OCI-LY3 (cell line): ENCODE results near the gene FRS3.

Source experiments
- H2AFZ ChIP-seq: fragments of 200-600, 300-600 bp; shearing (Covaris generic); 2 replicates; pipeline ENCODE4 v1.6.0; 2014; ENCODE audit warnings: antibody characterized with exemption, low read depth, low read length
- H3K27ac ChIP-seq: fragments of 200-600, 300-600 bp; sonication (generic); 2 replicates; pipeline ENCODE4 v1.5.1; 2014; ENCODE audit warnings: mild to moderate bottlenecking, low read length, moderate library complexity, mixed read lengths
- H3K27me3 ChIP-seq: fragments of 200-600, 300-600 bp; sonication (generic); 2 replicates; pipeline ENCODE4 v1.6.1; 2014; ENCODE audit warnings: low read depth, low read length, mixed read lengths
- H3K36me3 ChIP-seq: fragments of 200-600, 300-600 bp; sonication (generic); replicated peaks from 2 replicates; pipeline ENCODE3; 2014; ENCODE audit warnings: low read depth, low read length, mixed read lengths
- H3K4me1 ChIP-seq: fragments of 300-600, 200-600 bp; sonication (generic); 2 replicates; pipeline ENCODE4 v1.6.1; 2014; ENCODE audit warnings: low read length, mixed read lengths
- H3K4me2 ChIP-seq: fragments of 200-600, 300-600 bp; sonication (generic); 2 replicates; pipeline ENCODE4 v1.6.1; 2014; ENCODE audit warnings: low read length, mixed read lengths
- H3K4me3 ChIP-seq: fragments of 300-600, 200-600 bp; sonication (generic); 2 replicates; pipeline ENCODE4 v1.5.1; 2014; ENCODE audit warnings: antibody characterized with exemption, mild to moderate bottlenecking, low read length, moderate library complexity
- H3K79me2 ChIP-seq: fragments of 300-600, 200-600 bp; shearing (Covaris generic); 2 replicates; pipeline ENCODE4 v1.6.1; 2014; ENCODE audit warnings: mild to moderate bottlenecking, low read length, mixed read lengths
- H3K9ac ChIP-seq: fragments of 300-600, 200-600 bp; shearing (Covaris generic); 2 replicates; pipeline ENCODE4 v1.6.0; 2014; ENCODE audit warnings: mild to moderate bottlenecking, low read length, moderate library complexity
- H3K9me3 ChIP-seq: fragments of 200-600, 300-600 bp; shearing (Covaris generic); 2 replicates; pipeline ENCODE4 v1.6.1; 2014; ENCODE audit warnings: low read length, mixed read lengths; ENCODE audit not compliant: insufficient read depth
- H4K20me1 ChIP-seq: fragments of 200-600, 300-600 bp; sonication (generic); 2 replicates; pipeline ENCODE4 v1.6.1; 2016; ENCODE audit warnings: low read length, mixed read lengths; ENCODE audit not compliant: insufficient read depth
- EZH2phosphoT487 ChIP-seq: fragments of 200-600 bp; shearing (Covaris generic); IDR thresholded peaks from 2 replicates; pipeline ENCODE4 v1.6.1; 2018; ENCODE audit warnings: antibody characterized with exemption, mixed run types, low read depth
- TF ChIP-seq, protein P1 (sequence below): fragments of 200-600, 300-600 bp; sonication (generic); IDR thresholded peaks from 2 replicates; pipeline ENCODE4 v1.5.1; 2014; ENCODE audit warnings: antibody characterized with exemption, low read length, low read depth

Gene FRS3

DNA sequence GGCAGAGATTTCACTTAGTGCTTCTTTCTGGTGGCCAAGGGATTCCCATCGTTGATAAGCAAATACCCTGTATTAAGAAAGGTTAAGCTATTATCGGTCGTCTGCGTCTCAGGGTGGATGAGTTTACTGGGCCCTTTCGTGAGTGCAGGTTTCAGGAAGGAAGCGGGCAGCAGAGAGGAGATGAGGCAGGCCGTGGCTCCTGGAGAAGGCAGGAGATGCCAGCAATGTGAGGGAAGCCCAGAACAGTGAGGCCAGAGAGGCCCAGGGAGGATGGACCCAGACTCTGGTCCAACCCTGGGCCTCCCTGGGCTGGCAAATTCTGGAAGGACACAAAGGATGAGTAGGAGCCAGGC lies 55.5 kb downstream of the FRS3 start:
- no peaks in the 10 kb centered on the region for H3K9me3 ChIP-seq
- H3K79me2 ChIP-seq = peaks cover 100% of the 10 kb centered on the region
- TF ChIP-seq EZH2phosphoT487 = no peak
- TF ChIP-seq, protein P1, sequence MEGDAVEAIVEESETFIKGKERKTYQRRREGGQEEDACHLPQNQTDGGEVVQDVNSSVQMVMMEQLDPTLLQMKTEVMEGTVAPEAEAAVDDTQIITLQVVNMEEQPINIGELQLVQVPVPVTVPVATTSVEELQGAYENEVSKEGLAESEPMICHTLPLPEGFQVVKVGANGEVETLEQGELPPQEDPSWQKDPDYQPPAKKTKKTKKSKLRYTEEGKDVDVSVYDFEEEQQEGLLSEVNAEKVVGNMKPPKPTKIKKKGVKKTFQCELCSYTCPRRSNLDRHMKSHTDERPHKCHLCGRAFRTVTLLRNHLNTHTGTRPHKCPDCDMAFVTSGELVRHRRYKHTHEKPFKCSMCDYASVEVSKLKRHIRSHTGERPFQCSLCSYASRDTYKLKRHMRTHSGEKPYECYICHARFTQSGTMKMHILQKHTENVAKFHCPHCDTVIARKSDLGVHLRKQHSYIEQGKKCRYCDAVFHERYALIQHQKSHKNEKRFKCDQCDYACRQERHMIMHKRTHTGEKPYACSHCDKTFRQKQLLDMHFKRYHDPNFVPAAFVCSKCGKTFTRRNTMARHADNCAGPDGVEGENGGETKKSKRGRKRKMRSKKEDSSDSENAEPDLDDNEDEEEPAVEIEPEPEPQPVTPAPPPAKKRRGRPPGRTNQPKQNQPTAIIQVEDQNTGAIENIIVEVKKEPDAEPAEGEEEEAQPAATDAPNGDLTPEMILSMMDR = no peak
- H3K4me1 ChIP-seq = peaks cover 74% of the 10 kb centered on the region
- peak overlapping the region; percentile 76 for H3K4me3 ChIP-seq
- H4K20me1 ChIP-seq = peaks cover 94% of the 10 kb centered on the region
- H3K27ac ChIP-seq = peak overlapping the region; percentile 83
- H2AFZ ChIP-seq = no peak overlapping the region
- H3K4me2 ChIP-seq = peak overlapping the region; percentile 98
- peak overlapping the region; percentile 84 for H3K9ac ChIP-seq
- peaks cover 25% of the 10 kb centered on the region for H3K36me3 ChIP-seq
- no peaks in the 10 kb centered on the region for H3K27me3 ChIP-seq

DNA sequence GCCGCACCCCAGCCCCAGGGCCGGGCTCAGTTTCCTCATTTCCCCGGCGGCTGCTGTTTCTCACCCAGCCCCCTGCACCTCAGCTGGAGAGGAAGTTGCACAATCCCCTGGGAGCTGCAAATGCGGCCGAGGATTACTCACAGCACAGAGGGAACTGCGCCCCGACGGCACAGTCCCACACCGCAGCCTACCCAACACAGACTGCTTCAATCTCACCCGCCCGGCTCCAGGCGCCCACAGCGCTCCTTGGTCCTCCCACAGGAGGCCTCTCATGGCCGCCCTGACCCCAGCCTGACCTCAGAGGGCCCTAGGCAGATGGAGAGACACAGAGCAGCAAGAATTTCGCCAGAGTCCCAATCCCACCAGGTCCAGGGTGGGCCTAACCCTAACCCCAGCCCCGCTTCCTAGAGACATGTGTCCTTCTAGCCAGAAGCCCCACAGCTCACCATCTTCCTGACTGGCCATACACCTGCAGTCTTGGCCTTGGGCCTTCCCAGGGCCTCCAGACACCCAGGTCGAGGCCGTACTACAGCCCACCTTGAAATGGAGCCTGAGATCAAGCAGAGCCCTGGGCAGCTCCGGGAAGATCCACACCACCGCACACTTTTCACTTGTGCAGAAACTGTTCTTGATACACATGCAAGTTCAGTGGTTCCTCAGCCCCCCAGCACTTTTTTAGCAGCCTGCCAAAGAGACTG lies 56.0 kb downstream of the FRS3 start:
- no peak overlapping the region for H2AFZ ChIP-seq
- peaks cover 23% of the 10 kb centered on the region for H3K36me3 ChIP-seq
- peak overlapping the region; percentile 76 for H3K4me3 ChIP-seq
- H3K27me3 ChIP-seq = no peaks in the 10 kb centered on the region
- H4K20me1 ChIP-seq = peaks cover 92% of the 10 kb centered on the region
- no peaks in the 10 kb centered on the region for H3K9me3 ChIP-seq
- H3K4me2 ChIP-seq = peak overlapping the region; percentile 98
- peak overlapping the region; percentile 83 for H3K27ac ChIP-seq
- peak overlapping the region; percentile 84 for H3K9ac ChIP-seq
- H3K79me2 ChIP-seq = peaks cover 100% of the 10 kb centered on the region
- TF ChIP-seq, protein P1 = no peak
- TF ChIP-seq EZH2phosphoT487 = no peak
- peaks cover 72% of the 10 kb centered on the region for H3K4me1 ChIP-seq

- Histone ChIP-seq H3K4me1 (peaks cover 77% of the 10 kb centered on the region), H3K9me3 (no peaks in the 10 kb centered on the region), H3K27ac (peak overlapping the region; percentile 83), H3K4me3 (peak overlapping the region; percentile 76), H3K9ac (peak overlapping the region; percentile 84), H3K36me3 (peaks cover 21% of the 10 kb centered on the region), H2AFZ (no peak overlapping the region), H3K4me2 (peak overlapping the region; percentile 98), H4K20me1 (peaks cover 91% of the 10 kb centered on the region), H3K79me2 (peaks cover 100% of the 10 kb centered on the region), H3K27me3 (no peaks in the 10 kb centered on the region)
- TF ChIP-seq EZH2phosphoT487 = no peak
- TF ChIP-seq, protein P1 = no peak
These were observed 56.7 kb downstream of the FRS3 start for GRCh38 chr6:41722969-41723529.

GRCh38 chr6:41721414-41721813 lies 58.3 kb downstream of the FRS3 start:
- H3K27me3 ChIP-seq = no peaks in the 10 kb centered on the region
- H3K4me1 ChIP-seq = peaks cover 94% of the 10 kb centered on the region
- H3K36me3 ChIP-seq = peaks cover 18% of the 10 kb centered on the region
- H3K4me3 ChIP-seq = 0 out of 2 replicates have a peak overlapping the region, but pooled peaks have one; percentile 2
- TF ChIP-seq, protein P1 = no peak
- TF ChIP-seq EZH2phosphoT487 = no peak
- H3K27ac ChIP-seq = peak overlapping the region; percentile 15
- H4K20me1 ChIP-seq = peaks cover 91% of the 10 kb centered on the region
- peak overlapping the region; percentile 54 for H3K4me2 ChIP-seq
- H3K9ac ChIP-seq = peak overlapping the region; percentile 14; the same call in 1 of the 2 replicates
- H3K79me2 ChIP-seq = peaks cover 100% of the 10 kb centered on the region
- H3K9me3 ChIP-seq = no peaks in the 10 kb centered on the region
- no peak overlapping the region for H2AFZ ChIP-seq
